ENCODE results near the gene YAF2.

DNA sequence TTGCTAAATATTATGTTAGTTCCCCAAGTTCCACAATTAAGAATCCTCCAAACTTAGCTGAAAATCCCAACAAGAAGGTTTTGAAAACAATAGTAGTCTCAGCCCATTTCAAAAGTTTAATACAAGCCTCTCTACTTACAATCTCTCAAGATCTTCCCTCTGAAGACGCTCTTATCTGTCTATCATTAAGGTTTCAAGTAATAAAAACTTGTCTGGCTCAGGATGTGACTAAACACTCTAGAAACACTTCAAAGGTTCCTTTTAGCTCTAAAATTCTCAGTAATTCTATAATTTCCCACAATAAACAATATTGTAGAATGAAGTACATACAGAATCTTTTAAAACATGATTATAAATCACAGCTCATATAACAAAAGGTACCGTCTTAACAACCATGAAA, 16.3 kb downstream of the YAF2 start:
- TF ChIP-seq, protein P1, sequence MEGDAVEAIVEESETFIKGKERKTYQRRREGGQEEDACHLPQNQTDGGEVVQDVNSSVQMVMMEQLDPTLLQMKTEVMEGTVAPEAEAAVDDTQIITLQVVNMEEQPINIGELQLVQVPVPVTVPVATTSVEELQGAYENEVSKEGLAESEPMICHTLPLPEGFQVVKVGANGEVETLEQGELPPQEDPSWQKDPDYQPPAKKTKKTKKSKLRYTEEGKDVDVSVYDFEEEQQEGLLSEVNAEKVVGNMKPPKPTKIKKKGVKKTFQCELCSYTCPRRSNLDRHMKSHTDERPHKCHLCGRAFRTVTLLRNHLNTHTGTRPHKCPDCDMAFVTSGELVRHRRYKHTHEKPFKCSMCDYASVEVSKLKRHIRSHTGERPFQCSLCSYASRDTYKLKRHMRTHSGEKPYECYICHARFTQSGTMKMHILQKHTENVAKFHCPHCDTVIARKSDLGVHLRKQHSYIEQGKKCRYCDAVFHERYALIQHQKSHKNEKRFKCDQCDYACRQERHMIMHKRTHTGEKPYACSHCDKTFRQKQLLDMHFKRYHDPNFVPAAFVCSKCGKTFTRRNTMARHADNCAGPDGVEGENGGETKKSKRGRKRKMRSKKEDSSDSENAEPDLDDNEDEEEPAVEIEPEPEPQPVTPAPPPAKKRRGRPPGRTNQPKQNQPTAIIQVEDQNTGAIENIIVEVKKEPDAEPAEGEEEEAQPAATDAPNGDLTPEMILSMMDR (IDR thresholded peaks at IDR 0.05): no peak
- no peak for TF ChIP-seq ZFX (IDR thresholded peaks at IDR 0.05; ENCODE audit: borderline replicate concordance)
